NCI-H748 (cell line): ENCODE data around the gene FAM107A.

ENCODE experiments used
- DNase-seq: peaks from one replicate; lab custom pipeline; 2025; ENCODE audit not compliant: unreplicated experiment; lab: John Stamatoyannopoulos, UW

Gene FAM107A

DNA sequence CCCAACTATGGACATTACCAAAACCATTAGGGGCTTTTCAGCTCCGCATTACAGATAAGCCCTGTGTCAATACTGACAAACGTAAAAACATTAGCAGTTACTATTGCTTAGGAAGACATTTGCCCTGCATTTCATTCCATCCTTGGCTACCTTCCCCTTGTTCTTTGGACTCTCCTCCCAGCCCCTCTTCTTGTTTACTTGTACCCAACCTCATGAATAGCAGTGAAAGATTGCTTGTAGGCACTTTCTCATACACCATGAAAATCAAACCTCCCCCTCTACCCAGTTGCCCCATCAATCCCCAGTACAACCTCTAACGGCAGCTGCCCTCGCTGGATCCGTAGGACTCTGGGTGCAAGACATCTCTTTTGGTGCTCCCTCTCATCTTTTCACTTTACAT is 16.9 kb upstream of the FAM107A start:
- no peak for DNase-seq

DNA sequence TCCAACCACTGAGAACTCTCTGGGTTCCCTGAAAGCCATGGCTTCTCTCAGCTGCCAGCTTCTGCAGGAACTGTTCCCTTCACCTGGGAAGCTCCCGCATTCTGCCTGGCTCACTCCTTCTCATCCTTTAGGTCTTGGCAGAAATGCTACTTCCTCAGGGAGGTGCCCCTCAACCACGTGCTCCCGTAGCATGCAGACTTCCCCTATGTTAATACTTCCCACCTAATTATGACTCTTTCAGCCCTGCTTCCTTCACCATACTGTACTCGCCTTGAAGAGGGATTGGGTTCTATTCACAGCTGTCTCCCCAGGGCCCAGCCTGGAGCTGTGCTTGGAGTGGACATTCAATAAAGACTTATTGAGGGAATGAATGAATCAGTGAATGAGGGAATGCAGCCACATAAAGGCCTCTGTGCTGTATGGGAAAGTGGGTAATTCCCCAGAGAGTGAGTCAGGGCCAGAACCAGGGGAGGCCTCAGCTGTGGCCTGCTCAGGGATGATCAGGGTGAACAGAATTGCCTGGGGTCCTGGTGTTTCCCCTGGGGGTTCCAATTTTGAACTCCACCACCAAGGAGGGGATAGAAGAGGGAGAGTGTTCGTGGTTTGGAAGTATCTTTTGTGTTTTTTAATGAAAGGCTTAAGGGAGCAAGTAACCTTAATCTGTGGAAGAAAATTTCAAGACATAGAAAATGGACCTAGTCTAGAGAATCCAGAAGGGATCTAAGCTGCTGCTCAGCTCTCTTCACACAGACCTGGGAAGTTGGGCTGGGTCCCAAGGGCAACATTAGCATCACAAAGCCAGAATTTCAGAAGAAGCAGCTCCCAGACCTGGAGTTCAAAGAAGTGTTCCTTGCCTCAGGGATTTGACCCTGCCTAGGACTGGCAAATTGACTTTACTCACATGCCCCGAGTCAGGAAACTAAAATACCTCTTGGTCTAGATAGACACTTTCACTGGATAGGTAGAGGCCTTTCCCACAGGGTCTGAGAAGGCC is 14.6 kb upstream of the FAM107A start:
- no peak for DNase-seq

DNA sequence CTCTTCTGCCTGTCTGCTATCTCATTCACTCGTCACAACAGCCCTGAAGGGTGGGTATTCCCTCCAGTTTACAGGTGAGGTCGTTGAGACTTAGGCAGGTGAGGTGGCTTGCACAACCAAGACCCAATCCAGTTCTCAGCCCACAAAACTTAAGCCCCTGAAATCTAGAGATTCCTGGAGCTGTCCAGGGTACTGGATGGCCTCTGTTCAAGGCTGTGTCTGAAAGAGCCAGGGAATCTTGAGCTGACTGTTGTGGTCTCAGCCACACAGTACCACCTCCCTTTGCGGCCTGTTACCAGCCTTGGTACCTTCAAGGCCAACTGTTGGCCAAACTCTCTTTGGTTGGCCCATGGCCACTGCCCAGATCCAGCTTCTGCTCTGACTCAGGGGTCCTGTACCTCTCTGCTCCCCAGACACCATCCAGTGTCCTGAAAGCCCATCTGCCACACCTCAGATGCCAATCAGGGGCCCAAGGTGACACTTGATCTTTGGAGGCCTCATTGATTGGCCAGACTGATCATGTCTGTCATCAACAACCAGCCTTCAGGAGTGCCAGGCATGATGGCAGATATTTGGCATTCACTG is 10.9 kb upstream of the FAM107A start:
- DNase-seq, result no peak

DNA sequence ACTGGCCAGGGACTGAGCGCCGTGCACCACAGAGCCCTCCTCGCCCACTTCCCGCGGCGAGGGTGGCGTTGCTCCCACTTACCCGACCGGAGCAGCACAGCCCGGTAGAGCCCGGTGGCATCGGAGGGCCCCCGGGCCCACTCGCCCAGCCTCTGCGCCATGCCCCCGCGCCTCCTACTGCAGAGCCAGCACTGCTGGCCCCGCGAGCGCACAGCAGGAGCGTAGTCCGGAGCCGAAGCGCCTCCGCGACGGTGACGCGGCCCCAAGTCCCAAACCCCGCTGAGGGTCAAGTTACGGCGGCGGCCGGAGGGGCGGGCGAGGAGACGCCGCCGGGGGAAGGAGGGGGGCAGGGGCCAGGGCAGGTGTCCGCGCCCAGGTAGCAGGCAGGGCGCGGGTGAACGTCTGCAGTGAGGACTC is 9.6 kb upstream of the FAM107A start:
- DNase-seq, result no peak

DNA sequence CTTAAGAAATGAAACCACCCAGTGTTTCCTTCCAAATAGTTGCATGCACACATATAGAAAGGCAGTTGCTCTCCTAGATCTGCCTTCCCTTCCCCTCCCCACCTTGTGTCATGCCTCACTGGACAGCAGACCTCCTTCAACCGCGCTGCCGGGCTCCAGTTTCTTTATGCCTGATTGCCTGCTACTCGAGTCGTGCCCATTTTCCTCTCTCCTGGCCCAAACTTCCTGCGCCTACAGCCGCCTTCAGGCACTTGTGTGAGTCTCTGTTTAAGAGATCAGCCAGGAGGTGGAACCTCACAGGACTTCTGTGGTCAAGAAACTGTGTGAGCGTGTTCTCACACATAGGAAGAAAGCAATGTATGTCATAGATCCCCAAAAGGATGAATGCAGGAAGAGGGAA is 8.8 kb upstream of the FAM107A start:
- DNase-seq, result no peak

DNA sequence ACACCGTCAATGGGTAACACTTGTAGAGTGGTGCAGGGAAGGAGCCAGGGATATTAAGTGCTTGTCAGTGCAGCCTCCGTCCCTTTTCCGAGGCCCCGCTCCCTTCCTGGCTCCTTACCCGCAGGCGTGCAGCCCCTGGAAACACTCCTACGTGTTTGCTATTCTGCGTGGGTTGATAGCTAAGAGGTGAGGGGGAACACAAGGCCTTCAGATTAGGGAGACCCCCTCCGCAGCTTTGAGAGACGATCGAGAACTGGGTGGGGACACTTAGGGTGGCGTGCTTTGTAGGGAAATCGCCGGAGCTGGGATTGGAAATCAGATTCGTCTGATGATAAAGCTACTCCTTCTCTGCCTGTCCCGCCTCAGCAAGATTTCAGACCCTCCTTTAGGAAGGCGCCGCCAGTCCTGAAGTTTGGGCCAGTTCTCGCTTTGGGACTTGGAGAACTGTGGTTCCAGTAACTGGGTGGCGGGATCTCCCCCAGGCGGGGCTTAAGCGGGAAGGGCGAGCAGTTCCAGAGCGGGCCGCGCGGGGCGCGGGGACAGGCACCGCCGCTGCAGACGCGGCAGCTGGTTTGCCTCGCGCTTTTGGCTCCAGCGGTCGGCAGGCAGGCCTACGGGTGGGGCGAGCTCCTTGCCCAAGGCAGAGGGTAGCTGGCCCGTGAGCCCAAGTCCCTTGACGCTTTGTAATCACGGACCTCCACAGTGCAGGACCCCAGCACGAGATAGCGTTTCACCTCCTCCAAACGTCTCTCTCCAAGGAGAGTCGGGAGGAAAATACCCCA is 8.0 kb upstream of the FAM107A start:
- peak; percentile 75 for DNase-seq

DNA sequence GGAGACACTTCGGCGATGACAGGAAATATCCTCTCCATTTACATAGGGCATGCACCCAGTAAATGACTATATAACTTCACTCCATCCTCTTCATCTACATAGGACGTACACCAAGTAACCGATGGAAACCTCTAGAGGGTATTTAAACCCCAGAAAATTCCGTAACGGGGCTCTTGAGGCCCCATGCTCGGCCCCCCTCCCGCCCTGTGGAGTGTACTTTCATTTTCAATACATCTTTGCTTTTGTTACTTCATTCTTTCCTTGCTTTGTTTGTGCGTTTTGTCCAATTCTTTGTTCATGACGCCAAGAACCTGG is 7.5 kb upstream of the FAM107A start:
- no peak for DNase-seq

DNA sequence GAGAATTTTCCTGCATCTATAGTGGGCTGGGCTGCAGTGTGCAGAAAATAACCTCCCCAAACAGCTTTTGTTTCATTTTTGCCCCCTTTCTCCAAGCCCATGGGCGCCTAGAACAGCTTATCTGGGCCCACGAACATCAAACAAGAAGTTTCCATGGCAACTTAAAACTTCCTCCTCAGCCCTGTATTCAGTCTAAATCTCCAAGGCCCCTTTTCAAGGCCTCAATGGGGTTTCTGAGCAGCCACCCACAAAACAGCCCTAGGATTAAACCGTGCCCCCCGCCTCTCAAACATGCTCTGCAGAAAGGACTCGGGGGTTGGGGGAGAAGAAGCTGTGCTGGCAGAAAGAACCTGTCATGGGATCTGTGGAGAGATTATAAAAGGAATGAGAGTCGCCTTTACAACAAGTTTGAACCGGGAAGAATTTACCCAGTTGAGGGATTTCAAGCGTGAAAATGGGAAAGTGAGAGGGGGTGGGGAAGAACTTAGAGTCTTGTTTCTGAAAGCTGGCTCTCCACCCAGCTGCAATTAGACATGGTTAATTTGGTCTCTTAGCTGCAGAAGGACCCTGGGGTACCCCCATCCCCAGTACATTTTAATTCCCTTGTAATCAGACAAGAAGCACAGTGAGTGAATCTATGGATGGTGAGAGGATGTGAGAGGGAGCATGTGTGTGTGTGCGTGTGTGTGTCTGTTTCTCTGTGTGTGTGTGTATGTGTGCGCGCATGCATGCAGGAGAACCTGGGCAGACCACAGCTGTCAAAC is 4.3 kb upstream of the FAM107A start:
- no peak for DNase-seq

DNA sequence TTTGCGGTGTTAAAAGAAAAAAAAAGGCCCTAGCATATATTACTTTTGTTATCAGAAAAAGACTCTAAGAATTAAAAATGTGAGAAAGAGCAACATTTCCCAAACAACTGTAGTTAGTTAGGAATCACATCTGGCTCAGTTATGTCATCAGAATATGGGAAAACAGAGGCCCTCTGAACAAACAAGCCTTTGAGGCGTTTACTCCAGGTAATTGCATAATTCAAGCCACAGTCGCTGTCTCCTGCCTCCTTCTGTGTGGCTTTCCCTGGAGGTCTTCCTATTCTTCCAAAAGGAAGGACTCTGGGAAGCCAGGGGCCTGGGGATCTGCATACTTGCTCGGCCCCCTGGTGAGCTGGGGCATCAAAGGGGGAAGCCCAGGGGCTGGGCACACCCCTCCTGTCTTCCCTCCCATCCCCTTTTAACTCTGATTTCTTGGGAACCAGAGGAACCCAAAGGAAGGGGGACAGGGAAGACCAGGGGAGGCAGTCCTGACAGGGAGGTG is 3.7 kb upstream of the FAM107A start:
- DNase-seq, result no peak

DNA sequence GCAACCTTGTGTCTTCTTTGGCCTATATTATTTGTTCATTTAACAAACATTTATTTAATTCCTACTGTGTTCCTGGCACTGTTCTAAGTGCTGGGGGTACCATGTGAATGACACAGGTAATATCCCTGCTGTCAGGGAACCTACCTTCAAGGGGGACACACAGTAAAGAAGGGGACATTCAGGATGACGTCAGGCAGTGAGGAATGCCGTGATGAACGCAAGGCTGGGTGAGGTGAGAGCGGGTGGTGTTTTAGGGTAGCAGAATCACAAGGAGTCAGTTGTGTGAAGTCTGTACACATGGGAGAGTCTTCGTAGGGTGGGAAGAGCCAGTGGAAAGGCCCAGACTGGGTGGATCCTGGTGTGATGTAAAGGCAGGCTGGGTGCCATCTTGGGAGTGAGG is 1.7 kb upstream of the FAM107A start:
- no peak for DNase-seq

DNA sequence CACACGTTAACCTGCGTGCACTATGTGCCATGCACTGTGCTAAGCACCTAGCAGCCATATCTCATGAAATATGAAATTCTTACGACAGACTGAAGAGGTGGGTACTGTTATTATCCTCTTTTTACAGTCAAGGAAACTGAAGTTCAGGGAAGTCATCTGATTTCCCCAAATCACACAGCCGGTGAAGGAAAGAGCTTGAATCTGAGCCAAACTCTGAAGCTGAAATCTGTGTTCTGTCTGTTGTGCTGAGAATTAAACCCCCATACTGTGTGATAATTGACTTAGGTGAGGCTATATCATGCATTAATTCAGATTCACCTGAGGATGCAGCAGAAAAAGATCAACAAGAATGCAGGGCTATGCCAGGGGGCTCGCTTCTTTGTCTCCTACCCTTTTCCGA is 475 bp downstream of the FAM107A start:
- no peak for DNase-seq

DNA sequence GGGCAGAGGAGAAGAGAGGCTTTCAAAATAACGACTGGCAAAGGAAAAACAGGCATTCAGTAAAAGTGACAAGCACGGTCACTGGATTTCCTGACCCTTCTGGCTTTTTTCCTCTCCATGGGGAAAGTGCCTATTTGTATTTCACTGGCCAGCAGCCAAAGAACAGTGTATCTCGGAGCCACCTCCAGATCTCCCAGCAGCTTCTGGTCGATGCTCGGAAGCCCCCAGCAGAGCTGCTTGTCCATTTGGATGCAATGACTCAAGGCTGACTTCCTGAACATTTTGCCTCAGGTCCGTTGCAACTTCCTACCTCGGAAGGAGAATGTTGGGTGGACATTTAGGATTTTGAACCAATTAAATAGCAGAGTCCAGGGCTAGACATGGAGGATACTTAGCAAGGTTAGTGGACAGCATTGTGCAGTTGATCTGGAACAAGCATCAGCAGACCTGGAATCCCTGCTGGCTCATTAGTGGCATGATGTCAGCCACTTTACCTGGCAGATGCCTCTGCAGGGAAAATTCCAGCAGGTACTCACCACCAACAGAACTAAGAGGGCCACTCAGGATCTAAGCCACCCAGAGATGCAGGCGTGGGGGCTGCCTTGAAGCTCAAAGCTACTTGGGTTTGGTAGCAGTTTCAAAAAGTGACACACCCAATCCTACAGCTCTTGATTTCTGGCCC is 1.1 kb downstream of the FAM107A start:
- DNase-seq, result no peak

DNA sequence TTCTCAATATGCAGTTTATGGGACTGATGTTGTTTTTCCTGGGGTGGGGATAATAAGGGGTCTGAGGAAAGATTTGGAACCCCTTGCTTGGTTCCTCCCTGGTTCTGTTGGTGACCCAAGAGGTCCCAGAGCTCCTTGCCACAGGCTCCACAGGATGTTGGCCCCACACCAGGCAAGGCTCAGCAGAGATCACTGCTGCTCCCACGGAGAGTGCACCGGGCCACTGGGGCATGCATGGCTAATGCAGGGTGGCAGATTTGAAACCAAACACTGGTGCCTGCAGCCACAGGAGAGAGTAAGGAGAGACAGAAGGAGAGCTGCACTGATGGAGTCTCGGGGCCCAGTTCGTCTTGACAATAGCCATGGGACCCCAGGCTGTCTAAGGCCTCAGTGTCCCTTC is 2.5 kb downstream of the FAM107A start:
- no peak for DNase-seq

DNA sequence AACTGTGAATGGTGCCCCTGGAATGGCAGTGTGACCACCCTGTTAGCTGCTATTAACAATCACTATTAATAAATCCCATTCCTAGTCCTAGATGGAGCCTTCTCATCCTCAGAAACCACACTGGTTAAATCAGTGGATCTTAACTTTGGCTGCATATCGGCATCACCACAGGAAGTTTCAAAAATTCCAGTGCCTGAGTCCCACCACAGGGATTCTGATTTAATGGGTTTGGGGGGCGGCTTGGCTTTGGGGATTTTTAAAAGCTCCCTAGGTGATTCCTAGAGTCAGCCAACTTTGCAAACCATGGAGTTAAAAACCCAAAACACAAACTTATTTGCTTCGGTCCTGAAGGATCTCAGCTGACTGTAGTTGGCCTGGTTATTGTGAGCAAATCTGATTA is 3.1 kb downstream of the FAM107A start:
- DNase-seq, result no peak

DNA sequence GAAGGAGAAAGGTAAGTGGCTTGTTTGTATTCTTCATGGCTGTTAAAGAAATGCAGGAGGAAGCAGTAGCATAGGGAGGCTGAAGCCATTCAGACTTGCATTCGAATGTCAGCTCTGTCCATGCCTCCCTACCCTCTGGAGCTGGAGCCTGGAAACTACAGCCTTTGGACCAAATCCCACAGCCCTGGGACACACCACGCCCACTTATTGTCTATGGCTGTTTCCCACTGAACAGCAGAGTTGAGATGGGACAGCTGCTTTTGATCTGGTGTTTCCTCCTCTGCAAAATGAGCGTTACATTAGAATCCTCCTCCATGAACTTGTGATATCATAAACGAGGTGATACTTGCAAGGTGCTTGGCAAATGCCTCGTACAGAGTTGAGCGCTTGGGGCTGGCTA is 3.6 kb downstream of the FAM107A start:
- DNase-seq, result no peak

DNA sequence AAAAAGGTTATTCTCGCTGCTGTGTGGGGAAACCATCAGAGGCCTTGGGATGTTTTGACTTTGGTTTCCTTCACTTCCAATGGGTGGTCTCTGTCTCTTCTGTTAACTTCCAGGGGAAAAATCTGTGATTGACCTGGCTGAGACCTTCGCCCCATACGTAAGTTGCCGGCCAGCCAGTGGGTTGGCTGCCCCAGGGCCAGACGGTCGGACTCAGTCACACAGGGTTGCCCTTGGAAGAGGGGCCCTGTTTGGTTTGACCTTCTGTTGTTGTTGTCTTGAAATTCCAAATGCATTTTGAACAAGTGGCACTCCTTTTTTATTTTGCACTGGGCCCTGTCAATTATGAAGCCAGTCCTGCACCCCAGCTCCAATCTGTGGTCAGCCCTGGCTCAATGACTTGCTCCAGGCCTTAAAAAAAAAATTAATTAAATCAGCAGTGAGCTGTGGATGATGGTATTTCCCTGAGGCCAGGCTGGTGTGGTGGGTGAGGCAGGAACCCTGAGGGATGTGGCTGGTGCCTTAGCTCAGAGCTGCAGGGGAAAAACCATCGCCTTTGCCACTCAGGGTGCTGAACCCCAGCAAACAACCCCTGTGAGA is 4.5 kb downstream of the FAM107A start:
- no peak for DNase-seq

DNA sequence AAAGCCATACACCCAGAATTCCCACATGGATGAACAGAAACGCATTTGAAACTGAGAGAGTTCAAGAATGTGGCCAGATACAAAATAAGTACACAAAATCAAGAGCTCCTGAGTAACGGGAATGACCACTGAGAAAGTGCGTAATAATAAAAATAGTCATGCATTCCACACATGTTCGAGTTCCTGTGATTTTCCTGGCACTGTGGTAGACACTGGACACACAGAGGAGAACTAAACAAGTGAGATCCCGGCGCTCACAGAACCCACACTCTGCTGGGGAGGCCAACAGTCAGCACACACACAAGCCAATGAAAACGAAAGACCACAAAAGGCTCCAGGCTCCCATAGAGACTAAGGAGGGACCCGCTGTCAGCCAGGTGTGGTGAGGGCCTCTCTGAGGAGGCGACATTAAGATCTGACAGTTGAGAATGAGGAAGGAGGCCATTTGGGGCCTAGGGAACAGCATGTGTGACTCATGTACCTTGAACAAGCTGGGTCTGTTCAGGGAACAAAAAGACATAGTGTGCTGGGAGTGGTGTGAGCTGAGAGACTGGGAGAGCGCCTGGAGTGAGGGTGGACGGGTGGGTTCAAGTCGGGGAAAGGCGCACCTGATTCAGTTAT is 5.1 kb downstream of the FAM107A start:
- DNase-seq, result no peak

DNA sequence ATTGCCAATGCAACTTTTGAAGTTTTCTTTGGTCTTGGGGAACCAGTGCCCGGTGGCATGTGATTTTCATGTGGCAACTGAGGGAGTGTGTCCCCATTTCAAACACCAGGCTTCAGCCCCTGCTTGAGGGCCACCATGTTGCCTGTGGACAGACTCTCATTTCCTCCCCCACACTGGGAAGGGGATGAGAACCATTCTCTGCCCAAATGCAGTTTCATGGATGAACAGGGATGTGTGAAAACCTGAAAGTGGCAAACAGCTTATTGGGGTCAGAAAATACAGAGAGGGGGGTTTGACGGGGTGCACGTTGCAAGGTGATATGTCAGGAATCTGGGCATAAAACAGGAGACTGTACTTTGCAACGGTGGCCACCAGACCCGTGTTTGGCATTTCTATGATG is 6.3 kb downstream of the FAM107A start:
- no peak for DNase-seq

DNA sequence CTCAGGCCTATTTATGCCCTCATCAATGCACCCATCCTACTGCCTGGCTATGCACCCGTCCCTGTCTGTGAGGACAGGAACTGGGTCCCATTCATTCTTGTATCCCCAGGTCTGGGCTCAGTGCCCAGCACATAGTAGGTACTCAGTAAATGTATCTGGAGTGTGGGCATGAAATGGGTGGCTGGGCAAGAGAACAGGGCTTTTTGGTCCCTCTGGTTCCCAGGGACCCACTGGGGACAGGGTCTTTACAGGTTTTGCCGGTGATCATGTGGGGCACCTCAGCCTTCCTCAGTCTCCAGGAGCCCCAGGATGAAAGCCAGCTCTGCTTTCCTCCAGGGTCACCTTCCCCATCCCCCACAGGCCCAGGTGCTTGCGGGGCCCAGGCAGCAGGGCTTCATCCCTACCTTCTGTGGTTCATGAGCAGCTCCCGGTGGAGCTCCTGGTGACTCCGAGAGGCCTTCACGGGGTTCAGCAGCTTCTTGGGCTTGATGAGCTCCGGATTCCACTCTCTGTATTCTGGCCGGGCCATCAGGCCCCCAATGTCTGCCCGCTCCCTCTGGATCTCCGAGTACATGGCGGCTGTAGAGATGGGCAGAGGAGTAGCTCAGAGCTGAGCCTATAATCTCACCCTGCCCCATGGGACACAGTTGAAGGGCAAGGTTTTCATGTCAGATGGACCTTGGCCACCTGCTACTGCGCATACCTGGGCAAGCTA is 7.7 kb downstream of the FAM107A start:
- DNase-seq, result no peak
